Jurkat, Clone E6-1 (cell line): ENCODE results near the gene TRPT1.

ENCODE experiments used
- DNase-seq: peaks from one replicate; pipeline ENCODE4 v3.0.0-alpha.2; 2011; ENCODE audit warnings: low read depth, low spot score
- H3K4me3 ChIP-seq: 2 replicates; pipeline ENCODE4 v1.5.1; 2011; ENCODE audit warnings: mild to moderate bottlenecking, low read length, control low read depth, moderate library complexity

The TRPT1 gene

GRCh38 chr11:64233913-64234586, 8.1 kb upstream of the TRPT1 start, which contains the start of gene VEGFB:
Gene VEGFB, plus strand, starts transcription at chr11:64234584. Its CDS starts 250 bp downstream, at chr11:64234834.
- peak within 1 kb of the TSS; percentile 60 for H3K4me3 ChIP-seq
- no peak for DNase-seq

GRCh38 chr11:64232967-64233315, 7.0 kb upstream of the TRPT1 start:
- H3K4me3 ChIP-seq = no peak overlapping the region
- DNase-seq = no peak

GRCh38 chr11:64232182-64232966, 6.4 kb upstream of the TRPT1 start:
- DNase-seq = no peak
- H3K4me3 ChIP-seq = no peak overlapping the region

GRCh38 chr11:64231546-64231945, 5.6 kb upstream of the TRPT1 start:
- H3K4me3 ChIP-seq = no peak overlapping the region
- DNase-seq = no peak

- DNase-seq = no peak
Measured at GRCh38 chr11:64230985-64231365, 5.0 kb upstream of the TRPT1 start.

GRCh38 chr11:64230171-64230984, 4.4 kb upstream of the TRPT1 start, which contains the start of gene DNAJC4:
Gene DNAJC4, plus strand, starts transcription at chr11:64230548. Its CDS starts 307 bp downstream, at chr11:64230855.
- peak within 1 kb of the TSS; percentile 60 for H3K4me3 ChIP-seq
- DNase-seq = peak; percentile 78

More at GRCh38 chr11:64230985-64231365, 5.0 kb upstream of the TRPT1 start:
- peak overlapping the region; percentile 60 for H3K4me3 ChIP-seq

- DNase-seq = no peak
- peak overlapping the region; percentile 60 for H3K4me3 ChIP-seq
Measured at GRCh38 chr11:64229744-64230170, 3.8 kb upstream of the TRPT1 start.

- no peak for DNase-seq
- no peak overlapping the region for H3K4me3 ChIP-seq
Measured at GRCh38 chr11:64229090-64229743, 3.2 kb upstream of the TRPT1 start.

GRCh38 chr11:64227405-64227956, 1.5 kb upstream of the TRPT1 start:
- DNase-seq = no peak
- H3K4me3 ChIP-seq = peak overlapping the region; percentile 91

GRCh38 chr11:64226507-64227051, 593 bp upstream of the TRPT1 start:
- DNase-seq = peak; percentile 57
- H3K4me3 ChIP-seq = peak overlapping the region; percentile 91

GRCh38 chr11:64224891-64225607, 937 bp downstream of the TRPT1 start:
- DNase-seq = no peak
- peak overlapping the region; percentile 91 for H3K4me3 ChIP-seq

GRCh38 chr11:64224151-64224890, 1.7 kb downstream of the TRPT1 start:
- no peak overlapping the region for H3K4me3 ChIP-seq
- DNase-seq = no peak

GRCh38 chr11:64223001-64223651, 2.9 kb downstream of the TRPT1 start:
- no peak overlapping the region for H3K4me3 ChIP-seq
- no peak for DNase-seq

GRCh38 chr11:64222651-64223000, 3.4 kb downstream of the TRPT1 start:
- no peak overlapping the region for H3K4me3 ChIP-seq
- no peak for DNase-seq

GRCh38 chr11:64220798-64221197, 5.2 kb downstream of the TRPT1 start:
- H3K4me3 ChIP-seq = no peak overlapping the region
- no peak for DNase-seq

GRCh38 chr11:64220271-64220670, 5.7 kb downstream of the TRPT1 start:
- no peak for DNase-seq
- no peak overlapping the region for H3K4me3 ChIP-seq

GRCh38 chr11:64219755-64220154, 6.2 kb downstream of the TRPT1 start:
- no peak overlapping the region for H3K4me3 ChIP-seq
- DNase-seq = no peak
